Ishikawa (cell line): ENCODE measurements around the gene TPM2.

ENCODE experiments used
- CREB1 ChIP-seq: IDR thresholded peaks from 2 replicates; pipeline ENCODE4 v1.6.1; 2012; ENCODE audit warnings: low read depth
- YY1 ChIP-seq: IDR thresholded peaks from 2 replicates; pipeline ENCODE4 v1.6.1; 2012; ENCODE audit warnings: low read depth
- TF ChIP-seq, protein P1 (sequence below): IDR thresholded peaks from 2 replicates; pipeline ENCODE4 v1.6.1; 2012; ENCODE audit warnings: low read depth, mild to moderate bottlenecking
- TF ChIP-seq, protein P2 (sequence below): IDR thresholded peaks from 2 replicates; pipeline ENCODE4 v1.6.1; 2012

DNA sequence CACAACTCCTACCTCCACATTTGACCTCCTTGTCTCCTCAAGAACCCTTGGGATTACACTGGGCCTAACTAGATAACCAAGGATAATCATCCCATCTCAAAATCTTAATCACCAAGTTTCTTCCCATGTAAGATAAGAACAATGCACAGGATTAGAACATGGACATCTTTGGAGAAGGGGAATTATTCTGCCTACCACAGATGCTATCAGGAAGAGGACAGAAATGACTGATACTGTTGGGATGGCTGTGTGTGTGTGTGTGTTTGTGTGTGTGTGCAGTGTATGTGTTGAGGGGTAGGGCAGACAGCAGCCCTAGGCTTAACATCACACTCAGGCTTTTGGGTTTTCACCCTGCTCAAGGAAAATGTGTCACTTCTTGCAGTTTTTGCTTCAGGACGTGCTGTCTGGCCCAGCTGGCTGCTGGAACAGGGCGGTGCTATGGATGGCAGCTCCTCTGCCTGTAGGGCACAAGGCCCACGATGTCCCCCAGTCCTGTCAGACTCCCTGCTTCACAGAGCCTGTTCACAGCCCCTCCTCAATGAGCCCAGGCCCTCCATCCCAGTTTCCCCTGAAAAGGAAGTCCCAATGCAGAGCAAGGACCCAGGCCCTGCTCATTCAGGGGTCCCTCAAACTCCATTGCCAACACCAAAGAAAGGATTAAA is 8.3 kb downstream of the TPM2 start:
- TF ChIP-seq CREB1 = no peak
- no peak for TF ChIP-seq YY1
- TF ChIP-seq, protein P1, sequence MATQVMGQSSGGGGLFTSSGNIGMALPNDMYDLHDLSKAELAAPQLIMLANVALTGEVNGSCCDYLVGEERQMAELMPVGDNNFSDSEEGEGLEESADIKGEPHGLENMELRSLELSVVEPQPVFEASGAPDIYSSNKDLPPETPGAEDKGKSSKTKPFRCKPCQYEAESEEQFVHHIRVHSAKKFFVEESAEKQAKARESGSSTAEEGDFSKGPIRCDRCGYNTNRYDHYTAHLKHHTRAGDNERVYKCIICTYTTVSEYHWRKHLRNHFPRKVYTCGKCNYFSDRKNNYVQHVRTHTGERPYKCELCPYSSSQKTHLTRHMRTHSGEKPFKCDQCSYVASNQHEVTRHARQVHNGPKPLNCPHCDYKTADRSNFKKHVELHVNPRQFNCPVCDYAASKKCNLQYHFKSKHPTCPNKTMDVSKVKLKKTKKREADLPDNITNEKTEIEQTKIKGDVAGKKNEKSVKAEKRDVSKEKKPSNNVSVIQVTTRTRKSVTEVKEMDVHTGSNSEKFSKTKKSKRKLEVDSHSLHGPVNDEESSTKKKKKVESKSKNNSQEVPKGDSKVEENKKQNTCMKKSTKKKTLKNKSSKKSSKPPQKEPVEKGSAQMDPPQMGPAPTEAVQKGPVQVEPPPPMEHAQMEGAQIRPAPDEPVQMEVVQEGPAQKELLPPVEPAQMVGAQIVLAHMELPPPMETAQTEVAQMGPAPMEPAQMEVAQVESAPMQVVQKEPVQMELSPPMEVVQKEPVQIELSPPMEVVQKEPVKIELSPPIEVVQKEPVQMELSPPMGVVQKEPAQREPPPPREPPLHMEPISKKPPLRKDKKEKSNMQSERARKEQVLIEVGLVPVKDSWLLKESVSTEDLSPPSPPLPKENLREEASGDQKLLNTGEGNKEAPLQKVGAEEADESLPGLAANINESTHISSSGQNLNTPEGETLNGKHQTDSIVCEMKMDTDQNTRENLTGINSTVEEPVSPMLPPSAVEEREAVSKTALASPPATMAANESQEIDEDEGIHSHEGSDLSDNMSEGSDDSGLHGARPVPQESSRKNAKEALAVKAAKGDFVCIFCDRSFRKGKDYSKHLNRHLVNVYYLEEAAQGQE = no peak
- TF ChIP-seq, protein P2, sequence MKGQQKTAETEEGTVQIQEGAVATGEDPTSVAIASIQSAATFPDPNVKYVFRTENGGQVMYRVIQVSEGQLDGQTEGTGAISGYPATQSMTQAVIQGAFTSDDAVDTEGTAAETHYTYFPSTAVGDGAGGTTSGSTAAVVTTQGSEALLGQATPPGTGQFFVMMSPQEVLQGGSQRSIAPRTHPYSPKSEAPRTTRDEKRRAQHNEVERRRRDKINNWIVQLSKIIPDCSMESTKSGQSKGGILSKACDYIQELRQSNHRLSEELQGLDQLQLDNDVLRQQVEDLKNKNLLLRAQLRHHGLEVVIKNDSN = no peak
